ENCODE data around the gene KCNK1. TPM values are rescaled to one million over a fixed set of nuclear protein-coding genes. Genes with fewer than 3 reads are reported as not detected.
"Not testable (repeated sequence)": the region's sequence is repeated elsewhere in the genome, so short reads cannot be mapped to it uniquely, and the experiment has no call there.

KCNK1 gene
- total RNA-seq, 4 donors from 2014 or later, result 1.2 to 25.7 (median 21.7) TPM

DNA sequence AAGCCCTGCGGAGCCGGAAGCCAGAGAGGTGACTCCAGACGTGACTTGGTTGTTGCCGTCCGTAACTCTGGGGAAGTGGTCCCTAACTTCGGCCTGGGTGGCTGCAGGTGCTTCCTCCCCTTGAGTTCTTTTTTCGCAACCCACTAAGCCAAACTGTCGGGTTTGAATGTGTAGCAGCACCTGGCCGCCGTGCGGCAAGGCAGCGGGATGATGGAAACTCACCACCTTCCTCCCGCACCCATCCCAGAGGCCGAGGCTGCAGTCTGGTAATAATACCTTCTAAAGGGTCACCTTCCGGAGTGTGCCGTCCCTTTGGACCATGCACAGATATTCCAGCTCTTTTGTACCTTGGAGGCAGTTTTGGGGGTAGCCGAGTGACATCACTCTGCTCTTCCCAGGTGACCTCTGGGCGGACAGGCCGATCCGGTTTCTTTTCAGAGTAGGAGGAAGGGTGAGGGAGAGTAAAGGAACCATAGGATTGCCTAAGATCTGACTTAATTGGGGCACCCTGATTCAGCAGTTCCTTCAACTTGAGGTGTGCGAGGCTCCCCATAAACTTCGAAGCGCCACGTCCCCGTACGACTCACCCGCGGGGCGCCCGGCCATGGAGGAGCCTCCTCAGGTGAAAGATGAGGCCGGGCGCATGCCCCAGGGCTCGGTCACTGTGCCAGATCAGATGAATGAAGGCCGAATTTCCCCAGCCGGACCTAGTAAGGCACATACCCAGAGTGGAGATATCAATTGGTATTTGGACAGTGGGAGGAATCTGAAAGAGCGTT lies 1.0 kb downstream of the KCNK1 start:
- Histone ChIP-seq H3K27me3 (peaks cover 18% of the 10 kb centered on the region), H3K27ac (peak overlapping the region; percentile 84 to 88 (median 86)), H3K4me1 (peaks cover 0 to 11% (median 0%) of the 10 kb centered on the region in 4 donors), H3K36me3 (no peaks in the 10 kb centered on the region), H3K9me3 (no peaks in the 10 kb centered on the region), H3K4me3 (peak overlapping the region; percentile 52 to 70 (median 58))
- in situ Hi-C loops (cut with MboI; ENCODE audit: low pct_ligation_motif_present in 1 of 4, low pct_unique_long_range_greater_than_20kb in 1 of 4, low sequenced_read_pairs in 3 of 4) (no loop called here), intact Hi-C loops (cut with DNase I; ENCODE audit: low total_unique reads) (no loop called here)
- no peak for TF ChIP-seq POLR2A (IDR thresholded peaks at IDR 0.05)
- TF ChIP-seq POLR2AphosphoS5 (IDR thresholded peaks at IDR 0.05), result peak in 1 of 3 donors; percentile 11
- 10 to 26% methylated on average over 2 to 33 of the region's 36 CpGs for WGBS, 2 donors (ENCODE audit: low coverage in 1 of 2)
- peak; percentile 26 for DNase-seq

DNA sequence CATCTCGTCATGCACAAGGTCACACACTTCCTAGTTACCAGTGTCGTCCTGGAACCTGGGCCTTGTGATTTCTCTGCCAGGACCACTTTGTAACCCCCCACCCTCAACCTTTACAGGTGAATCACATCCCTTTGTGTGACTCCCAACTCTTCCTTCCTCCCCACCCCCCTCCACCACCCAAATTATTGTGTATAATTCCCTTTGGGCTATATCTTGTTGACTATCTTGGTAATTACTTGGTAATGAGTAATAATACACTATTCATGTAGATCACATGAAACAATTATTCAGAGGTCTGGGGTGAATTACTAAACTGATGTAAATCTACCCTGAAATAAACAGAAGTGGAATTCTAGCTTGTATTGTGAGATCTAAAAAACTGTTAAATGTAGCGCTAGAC lies 1.7 kb downstream of the KCNK1 start:
- no peak for DNase-seq
- WGBS, 2 donors (ENCODE audit: low coverage in 1 of 2), result 44 to 45% methylated on average over 2 to 3 of the region's 3 CpGs
- TF ChIP-seq POLR2A (IDR thresholded peaks at IDR 0.05), result no peak
- no peak for TF ChIP-seq POLR2AphosphoS5 (IDR thresholded peaks at IDR 0.05)
- TF ChIP-seq EP300 (IDR thresholded peaks at IDR 0.05; ENCODE audit: low read depth), result no peak
- TF ChIP-seq, protein P1, sequence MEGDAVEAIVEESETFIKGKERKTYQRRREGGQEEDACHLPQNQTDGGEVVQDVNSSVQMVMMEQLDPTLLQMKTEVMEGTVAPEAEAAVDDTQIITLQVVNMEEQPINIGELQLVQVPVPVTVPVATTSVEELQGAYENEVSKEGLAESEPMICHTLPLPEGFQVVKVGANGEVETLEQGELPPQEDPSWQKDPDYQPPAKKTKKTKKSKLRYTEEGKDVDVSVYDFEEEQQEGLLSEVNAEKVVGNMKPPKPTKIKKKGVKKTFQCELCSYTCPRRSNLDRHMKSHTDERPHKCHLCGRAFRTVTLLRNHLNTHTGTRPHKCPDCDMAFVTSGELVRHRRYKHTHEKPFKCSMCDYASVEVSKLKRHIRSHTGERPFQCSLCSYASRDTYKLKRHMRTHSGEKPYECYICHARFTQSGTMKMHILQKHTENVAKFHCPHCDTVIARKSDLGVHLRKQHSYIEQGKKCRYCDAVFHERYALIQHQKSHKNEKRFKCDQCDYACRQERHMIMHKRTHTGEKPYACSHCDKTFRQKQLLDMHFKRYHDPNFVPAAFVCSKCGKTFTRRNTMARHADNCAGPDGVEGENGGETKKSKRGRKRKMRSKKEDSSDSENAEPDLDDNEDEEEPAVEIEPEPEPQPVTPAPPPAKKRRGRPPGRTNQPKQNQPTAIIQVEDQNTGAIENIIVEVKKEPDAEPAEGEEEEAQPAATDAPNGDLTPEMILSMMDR (IDR thresholded peaks at IDR 0.05), result no peak
- Histone ChIP-seq H3K36me3 (no peaks in the 10 kb centered on the region), H3K4me3 (peak overlapping the region in 3 of 4 donors; percentile 52 to 70 (median 60)), H3K9me3 (no peaks in the 10 kb centered on the region), H3K4me1 (peaks cover 0 to 16% (median 2%) of the 10 kb centered on the region in 4 donors), H3K27ac (peak overlapping the region; percentile 84 to 88 (median 86)), H3K27me3 (peaks cover 18% of the 10 kb centered on the region)
- in situ Hi-C loops (cut with MboI; ENCODE audit: low pct_ligation_motif_present in 1 of 4, low pct_unique_long_range_greater_than_20kb in 1 of 4, low sequenced_read_pairs in 3 of 4) (no loop called here), intact Hi-C loops (cut with DNase I; ENCODE audit: low total_unique reads) (no loop called here)

DNA sequence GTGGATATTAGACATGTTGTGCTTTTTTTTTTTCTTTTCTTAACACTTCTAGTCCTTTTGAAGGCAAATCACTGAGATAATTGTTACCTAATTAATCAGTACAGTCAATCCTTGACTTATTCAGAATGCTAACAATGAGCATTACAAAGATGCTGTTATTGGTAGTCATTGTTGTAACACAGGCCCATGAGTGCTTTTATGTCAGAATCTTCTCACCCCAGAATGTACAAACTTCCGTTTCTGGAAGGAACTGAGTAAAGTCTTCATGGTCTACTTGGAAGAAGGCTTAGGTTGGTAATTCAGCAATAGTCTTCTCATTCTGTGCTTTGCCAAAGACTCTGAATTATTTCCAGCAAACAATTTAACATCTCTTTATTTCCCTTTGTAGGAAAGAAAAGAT lies 3.1 kb downstream of the KCNK1 start:
- Histone ChIP-seq H3K4me3 (no peak overlapping the region), H3K27me3 (peaks cover 18% of the 10 kb centered on the region), H3K4me1 (peaks cover 0 to 29% (median 7%) of the 10 kb centered on the region in 4 donors), H3K9me3 (no peaks in the 10 kb centered on the region), H3K36me3 (no peaks in the 10 kb centered on the region), H3K27ac (no peak overlapping the region)
- WGBS, 2 donors (ENCODE audit: low coverage in 1 of 2), result 58% methylated on average over 1 of the region's 1 CpG; no CpG with 5 or more reads in 1 of the 2 donors
- in situ Hi-C loops (cut with MboI; ENCODE audit: low pct_ligation_motif_present in 1 of 4, low pct_unique_long_range_greater_than_20kb in 1 of 4, low sequenced_read_pairs in 3 of 4), result no loop called here
- TF ChIP-seq, protein P1 (IDR thresholded peaks at IDR 0.05), result no peak
- TF ChIP-seq EP300 (IDR thresholded peaks at IDR 0.05; ENCODE audit: low read depth) (no peak), POLR2AphosphoS5 (IDR thresholded peaks at IDR 0.05) (no peak), POLR2A (IDR thresholded peaks at IDR 0.05) (no peak)
- DNase-seq, result no peak
- intact Hi-C loops (cut with DNase I; ENCODE audit: low total_unique reads), result no loop called here

DNA sequence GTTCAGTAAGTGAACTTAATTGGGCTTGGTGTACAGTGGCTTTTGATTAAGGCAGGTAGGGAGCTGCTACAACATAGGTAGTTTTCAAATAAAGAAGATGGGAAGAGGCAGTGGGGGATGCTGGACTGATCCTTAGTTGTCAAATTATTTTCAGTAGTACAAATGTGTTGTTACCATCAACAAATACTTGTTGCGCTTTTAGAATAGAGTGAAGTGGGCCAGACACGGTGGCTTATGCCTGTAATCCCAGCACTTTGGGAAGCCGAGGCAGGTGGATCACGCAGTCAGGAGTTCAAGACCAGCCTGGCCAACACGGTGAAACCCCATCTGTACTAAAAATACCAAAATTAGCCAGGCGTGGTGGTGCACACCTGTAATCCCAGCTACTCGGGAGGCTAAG lies 5.5 kb downstream of the KCNK1 start:
- intact Hi-C loops (cut with DNase I; ENCODE audit: low total_unique reads); H3K4me3 ChIP-seq; H3K36me3 ChIP-seq; H3K9me3 ChIP-seq; DNase-seq; in situ Hi-C loops (cut with MboI; ENCODE audit: low pct_ligation_motif_present in 1 of 4, low pct_unique_long_range_greater_than_20kb in 1 of 4, low sequenced_read_pairs in 3 of 4): not testable (repeated sequence)
- Histone ChIP-seq H3K4me1 (peaks cover 0 to 50% (median 17%) of the 10 kb centered on the region in 4 donors), H3K27ac (peak overlapping the region; percentile 57 to 77 (median 64)), H3K27me3 (peaks cover 11% of the 10 kb centered on the region)
- 75 to 100% methylated on average over 2 to 7 of the region's 7 CpGs for WGBS, 2 donors (ENCODE audit: low coverage in 1 of 2)

DNA sequence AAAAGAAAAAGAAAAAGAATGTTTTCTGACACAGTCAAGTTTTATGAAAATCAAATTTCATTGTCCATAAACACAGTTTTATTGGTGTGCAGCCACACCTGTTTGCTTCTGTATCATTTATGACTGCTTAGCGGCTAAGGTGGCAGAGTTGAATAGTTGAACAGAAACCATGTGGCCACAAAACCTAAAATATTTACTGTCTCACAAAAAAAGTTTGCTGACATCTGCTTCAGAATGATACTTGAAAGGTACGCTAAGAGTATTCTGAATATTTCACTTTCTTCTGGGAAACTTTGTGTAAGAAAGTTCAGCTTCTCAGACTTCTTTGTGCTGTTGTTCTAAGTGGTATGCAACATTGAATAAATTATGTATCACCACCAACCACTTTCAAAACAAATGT lies 6.2 kb downstream of the KCNK1 start:
- in situ Hi-C loops (cut with MboI; ENCODE audit: low pct_ligation_motif_present in 1 of 4, low pct_unique_long_range_greater_than_20kb in 1 of 4, low sequenced_read_pairs in 3 of 4) (no loop called here), intact Hi-C loops (cut with DNase I; ENCODE audit: low total_unique reads) (no loop called here)
- TF ChIP-seq, protein P1 (IDR thresholded peaks at IDR 0.05), result no peak
- TF ChIP-seq POLR2AphosphoS5 (IDR thresholded peaks at IDR 0.05) (no peak), EP300 (IDR thresholded peaks at IDR 0.05; ENCODE audit: low read depth) (no peak), POLR2A (IDR thresholded peaks at IDR 0.05) (no peak)
- H3K4me1 ChIP-seq, result peaks cover 3 to 56% (median 23%) of the 10 kb centered on the region in 4 donors
- H3K27me3 ChIP-seq, result peaks cover 5% of the 10 kb centered on the region
- H3K9me3 ChIP-seq, result no peaks in the 10 kb centered on the region
- H3K36me3 ChIP-seq, result no peaks in the 10 kb centered on the region
- H3K27ac ChIP-seq, result peak overlapping the region; percentile 57 to 77 (median 64)
- H3K4me3 ChIP-seq, result no peak overlapping the region
- DNase-seq, result no peak
- 40 to 45% methylated on average over 1 to 2 of the region's 2 CpGs for WGBS, 2 donors (ENCODE audit: low coverage in 1 of 2)
